K562 (cell line): ENCODE measurements around the gene TXNL4A. TPM values are rescaled to one million over a fixed set of nuclear protein-coding genes. Genes with fewer than 3 reads are reported as not detected.
A peak's percentile ranks its signal among the peaks of the same experiment; 100 is the strongest.

Source experiments
- ATAC-seq: fragments of 200-7000 bp; cut with Tn5 transposase; 3 replicates; pipeline ENCODE4 v1.9.1; 2020; ENCODE audit warnings: moderate library complexity
- BruUV-seq: library from RNA; stranded (reverse); fragments of 400-500 nt; replicated peaks from 2 replicates; lab custom pipeline; 2021; lab: Mats Ljungman, UMichigan
- CTCF ChIA-PET: fragments of 300-600 bp; formaldehyde crosslinking; extraction: SDS; loops from one replicate; lab custom pipeline; 2021; ENCODE audit warnings: low intra/inter-chr PET ratio; lab: Yijun Ruan, JAX
- POLR2A ChIA-PET: fragments of 300-600, 350-650 bp; sonication (Branson Sonifier 250); formaldehyde crosslinking; extraction: SDS; loops from one replicate; lab custom pipeline; 2021; ENCODE audit warnings: antibody characterized with exemption, inconsistent platforms; lab: Yijun Ruan, JAX
- DNase-seq, 4 experiments: peaks; one replicate each; pipeline versions ENCODE4 v3.0.0 to v3.0.0-alpha.2; 2011 to 2018; ENCODE audit warnings: low spot score in 3 of 4, mixed read lengths in 3 of 4; ENCODE audit errors: extremely low read depth in 1 of 4
- FAIRE-seq: peaks from 2 replicates; lab custom pipeline; 2011; peaks lifted over from hg19 to GRCh38; lab: Jason Lieb, UNC
- H2AFZ ChIP-seq: 2 replicates; pipeline ENCODE4 v1.6.0; 2011; ENCODE audit warnings: low read depth, low read length, control low read depth, inconsistent platforms
- H3K27ac ChIP-seq: fragments of 200-600 bp; 3 replicates; pipeline ENCODE4 v1.8.0; 2011; ENCODE audit warnings: low read depth, mild to moderate bottlenecking, control low read depth, inconsistent platforms, low read length, moderate library complexity, mixed read lengths; ENCODE audit errors: extremely low read depth
- H3K27me3 ChIP-seq, 2 experiments: fragments of 300-600 bp in 1 of 2; 2 replicates in 1 of 2; 3 replicates in 1 of 2; pipeline versions ENCODE4 v1.6.0 to v1.8.0; 2011; ENCODE audit warnings: inconsistent platforms in 2 of 2, low read length in 2 of 2, mild to moderate bottlenecking in 1 of 2, mixed read lengths in 1 of 2, moderate library complexity in 1 of 2; ENCODE audit not compliant: control insufficient read depth in 2 of 2, insufficient read depth in 2 of 2
- H3K36me3 ChIP-seq: fragments of 300-600 bp; 3 replicates; pipeline ENCODE4 v1.8.0; 2011; ENCODE audit warnings: mild to moderate bottlenecking, low read length, inconsistent platforms; ENCODE audit not compliant: control insufficient read depth, insufficient read depth
- H3K4me1 ChIP-seq, 2 experiments: fragments of 200-600 bp in 1 of 2; replicated peaks in 1 of 2; 2 replicates in 1 of 2; 3 replicates in 1 of 2; pipeline versions ENCODE4 v1.5.1 to v1.8.0; 2011; ENCODE audit warnings: inconsistent platforms in 2 of 2, low read length in 2 of 2, mild to moderate bottlenecking in 1 of 2, mixed read lengths in 1 of 2, moderate library complexity in 1 of 2; ENCODE audit not compliant: control insufficient read depth in 2 of 2, insufficient read depth in 2 of 2
- H3K4me2 ChIP-seq: 2 replicates; pipeline ENCODE4 v1.6.1; 2011; ENCODE audit warnings: low read length, control low read depth, inconsistent platforms, mixed read lengths; ENCODE audit not compliant: insufficient read depth
- H3K4me3 ChIP-seq: fragments of 200-600 bp; sonication (generic), shearing (Covaris generic); 2 replicates; pipeline ENCODE4 v1.5.1; 2016; ENCODE audit warnings: control low read depth, inconsistent platforms
- H3K79me2 ChIP-seq: fragments of 200-600 bp; 3 replicates; pipeline ENCODE4 v1.8.0; 2011; ENCODE audit warnings: low read length, inconsistent platforms; ENCODE audit not compliant: control insufficient read depth, insufficient read depth
- H3K9ac ChIP-seq, 2 experiments: 2 replicates each; pipeline versions ENCODE4 v1.6.0 to v1.6.1; 2011; ENCODE audit warnings: low read depth in 2 of 2, low read length in 2 of 2, control low read depth in 1 of 2, inconsistent platforms in 1 of 2, mild to moderate bottlenecking in 1 of 2, mixed read lengths in 1 of 2; ENCODE audit not compliant: insufficient read depth in 1 of 2
- H3K9me1 ChIP-seq: one replicate; pipeline ENCODE4 v1.6.0; 2011; ENCODE audit warnings: inconsistent platforms, mild to moderate bottlenecking, low read length, moderate library complexity; ENCODE audit not compliant: control insufficient read depth, insufficient read depth
- H3K9me3 ChIP-seq: replicated peaks from 2 replicates; pipeline ENCODE4 v1.5.1; 2011; ENCODE audit warnings: low read depth, low read length, inconsistent platforms; ENCODE audit not compliant: control insufficient read depth, insufficient read depth
- H4K20me1 ChIP-seq: replicated peaks from 2 replicates; pipeline ENCODE4 v1.6.1; 2011; ENCODE audit warnings: low read length, inconsistent platforms, mixed read lengths; ENCODE audit not compliant: control insufficient read depth, insufficient read depth
- ADNP ChIP-seq: fragments of 200-800 bp; sonication (Bioruptor generic); IDR thresholded peaks from 2 replicates; pipeline ENCODE4 v1.6.1; 2016; ENCODE audit warnings: missing genetic modification characterization, missing compliant biosample characterization
- ARID1B ChIP-seq: fragments of 450-650 bp; IDR thresholded peaks from 2 replicates; pipeline ENCODE4 v1.6.1; 2016; ENCODE audit warnings: antibody characterized with exemption, mild to moderate bottlenecking, inconsistent platforms
- DIDO1 ChIP-seq: fragments of 450-650 bp; IDR thresholded peaks from 2 replicates; pipeline ENCODE4 v1.6.1; 2016; ENCODE audit warnings: low read depth, missing biosample characterization, missing genetic modification characterization
- PHTF2 ChIP-seq: fragments of 250-450 bp; sonication (Bioruptor Pico); IDR thresholded peaks from 2 replicates; pipeline ENCODE4 v1.5.0; 2021; ENCODE audit warnings: mild to moderate bottlenecking
- RBM25 ChIP-seq: fragments of 200-400 bp; formaldehyde crosslinking; IDR thresholded peaks from 2 replicates; pipeline ENCODE4 v1.6.1; 2018; ENCODE audit warnings: low read length, low read depth, moderate library complexity; ENCODE audit not compliant: severe bottlenecking
- TAL1 ChIP-seq: fragments of 450-650 bp; IDR thresholded peaks from 2 replicates; pipeline ENCODE4 v1.6.1; 2016; ENCODE audit warnings: mild to moderate bottlenecking
- TEAD4 ChIP-seq, 2 experiments: sonication (generic) in 1 of 2; formaldehyde crosslinking in 1 of 2; IDR thresholded peaks; 2 replicates each; pipeline versions ENCODE4 v1.6.1 to v1.8.0; 2012 to 2022; ENCODE audit warnings: borderline replicate concordance in 1 of 2, inconsistent platforms in 1 of 2, low read length in 1 of 2, mild to moderate bottlenecking in 1 of 2, missing genetic modification reagents in 1 of 2
- WGBS: fragments of 100-300 bp; shearing (Covaris generic); methylation state at CpG from one replicate; pipeline ENCODE4 v1.1.6; 2016; ENCODE audit warnings: low coverage, mixed read lengths; ENCODE audit not compliant: insufficient coverage; ENCODE audit errors: missing lambda C conversion rate; 5-methylcytosine and 5-hydroxymethylcytosine counted together
- in situ Hi-C: fragments of 300-500 bp; cut with MboI; formaldehyde crosslinking; loops from 4 replicates; pipeline ENCODE4 v1.15.0; 2018; ENCODE audit warnings: inconsistent platforms, mixed read lengths
- intact Hi-C: fragments of 100-400 bp; cut with micrococcal nuclease; formaldehyde crosslinking; loops from 2 replicates; pipeline ENCODE4 v1.14.2; 2022
- polyA plus RNA-seq, 8 experiments: library from polyadenylated mRNA; depleted of rRNA in 4 of 8; stranded (reverse) in 5 of 8; unstranded in 3 of 8; fragments of >200 nt; fragmentation: Nextera tagmentation in 2 of 8; fragmentation: Illumina TruSeq in 1 of 8; extraction: Ambion mirVana in 2 of 8; extraction: Trizol in 1 of 8; gene quantifications; 2 replicates each; pipeline versions ENCODE4 v1.2.1 to v1.2.3, GENCODE V29; 2011 to 2014; ENCODE audit warnings: inconsistent platforms in 1 of 8, missing spikeins in 1 of 8
- total RNA-seq, 7 experiments: library from RNA; depleted of rRNA in 6 of 7; stranded (reverse); fragments of >200 nt in 6 of 7; fragmentation: Illumina TruSeq in 2 of 7; extraction: Trizol in 2 of 7; gene quantifications; 2 replicates each; pipeline versions ENCODE4 v1.2.1 to v1.2.3, GENCODE V29; 2011 to 2021; ENCODE audit warnings: low replicate concordance in 1 of 7

TXNL4A gene
- total and polyA plus RNA-seq, 9 of the 15 experiments (the other 6 are each of a cell fraction or from before 2014, with no cell fraction given), result 27.0 to 132 (median 87.5) TPM

DNA sequence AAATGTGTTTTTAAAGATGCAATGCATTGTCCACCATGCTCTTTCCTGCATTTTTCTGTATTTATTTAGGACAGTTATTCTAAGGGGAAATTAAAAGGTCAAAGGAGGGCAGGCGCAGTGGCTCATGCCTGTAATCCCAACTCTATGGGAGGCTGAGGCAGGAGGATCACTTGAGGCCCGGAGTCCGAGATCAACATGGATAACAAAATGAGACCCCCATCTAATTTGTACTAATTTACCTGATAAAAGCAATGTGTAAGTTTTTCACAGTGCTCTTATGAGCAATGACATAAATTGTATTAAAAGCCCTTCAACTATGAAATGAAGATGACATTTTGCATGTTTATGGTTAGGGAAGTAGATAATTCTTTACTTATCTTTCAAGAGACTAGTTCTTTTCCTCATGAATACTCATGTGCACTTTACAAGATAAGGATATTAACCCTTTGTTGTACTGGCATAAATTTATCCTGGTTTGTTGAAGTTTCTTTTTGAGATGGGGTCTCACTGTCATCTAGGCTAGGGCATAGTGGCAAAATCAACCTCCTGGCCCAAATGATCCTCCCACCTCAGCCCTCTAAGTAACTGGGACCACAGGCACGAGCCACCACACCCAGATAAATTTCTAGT lies 14.2 kb downstream of the TXNL4A start:
- no peaks in the 10 kb centered on the region for H3K9me1 ChIP-seq
- peaks cover 67% of the 10 kb centered on the region for H3K79me2 ChIP-seq
- in situ Hi-C loops, result no loop called here
- TF ChIP-seq PHTF2 (CRISPR knock-in tag) (no peak), TEAD4 (IDR thresholded peaks at IDR 0.05; ENCODE audit: low read length) (peak; percentile 25; the same call in 1 of the 2 replicates), TEAD4 (CRISPR knock-in tag; IDR thresholded peaks at IDR 0.05; ENCODE audit: borderline replicate concordance) (no peak), RBM25 (peak; percentile 8), DIDO1 (no peak), ADNP (tag) (peak; percentile 55; the same call in 1 of the 2 replicates), TAL1 (peak; percentile 13; the same call in 1 of the 2 replicates), ARID1B (0 out of 2 replicates have a peak, but pooled peaks have one; percentile 8)
- TF ChIP-seq, all 486 proteins: peak for 5
- peaks cover 30% of the 10 kb centered on the region for H4K20me1 ChIP-seq
- no peak overlapping the region for H3K9ac ChIP-seq
- H3K4me2 ChIP-seq, result no peak overlapping the region
- POLR2A ChIA-PET, result no interaction called here
- H3K36me3 ChIP-seq, result peaks cover 83% of the 10 kb centered on the region
- no peak overlapping the region for H3K4me3 ChIP-seq
- ATAC-seq, result no peak
- no peak for FAIRE-seq
- BruUV-seq, result no TSS peak
- H3K27ac ChIP-seq, result no peak overlapping the region
- DNase-seq, result no peak
- H3K27me3 ChIP-seq, result no peaks in the 10 kb centered on the region
- H2AFZ ChIP-seq, result no peak overlapping the region
- intact Hi-C loops, result no loop called here
- peaks cover 9 to 18% of the 10 kb centered on the region in 2 experiments; a peak in 4 of 5 replicates for H3K4me1 ChIP-seq
- WGBS, result 83% methylated on average over 4 of the region's 4 CpGs
- H3K9me3 ChIP-seq, result no peaks in the 10 kb centered on the region
- CTCF ChIA-PET, result no interaction called here
